Thyroid gland (tissue), 4 donors: ENCODE results near the gene JAKMIP3.

ENCODE experiments used
- CTCF ChIP-seq, 6 experiments: fragments of 200-600 bp in 3 of 6; fragments of 450-650 bp in 3 of 6; sonication (generic) in 3 of 6; IDR thresholded peaks; one replicate each; pipeline ENCODE4 v1.5.1; 2016 to 2019; ENCODE audit warnings: antibody characterized with exemption in 6 of 6, mild to moderate bottlenecking in 2 of 6, inconsistent platforms in 1 of 6, moderate library complexity in 1 of 6
- POLR2A ChIP-seq, 2 donors: fragments of 450-650 bp; IDR thresholded peaks; one replicate each; pipeline ENCODE4 v1.6.1; 2017; ENCODE audit warnings: antibody characterized with exemption in 2 of 2, mild to moderate bottlenecking in 2 of 2, moderate library complexity in 1 of 2

DNA sequence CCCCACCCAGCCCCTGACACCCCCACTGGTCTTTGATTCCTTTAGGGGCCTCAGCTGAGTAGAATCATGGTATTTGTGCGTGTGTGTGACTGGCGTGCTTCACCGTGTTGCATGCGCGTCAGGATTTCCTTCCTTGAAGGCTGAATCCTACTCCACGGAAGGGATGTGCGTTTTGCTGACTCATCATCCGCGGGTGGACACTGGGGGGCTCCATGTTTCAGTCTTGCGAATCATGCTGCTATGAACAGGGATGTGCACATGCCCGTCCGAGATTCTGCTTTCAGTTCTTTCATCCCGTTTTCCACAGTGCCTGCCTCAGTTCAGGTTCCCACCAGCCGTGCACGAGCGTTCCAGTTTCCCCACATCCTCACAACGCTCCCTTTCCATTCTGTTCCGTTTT lies 20.9 kb upstream of the JAKMIP3 start:
- TF ChIP-seq CTCF (IDR thresholded peaks at IDR 0.05) (no peak), POLR2A (IDR thresholded peaks at IDR 0.05) (no peak)
